H1 (cell line): ENCODE results near the gene PTX4. TPM values are rescaled to one million over a fixed set of nuclear protein-coding genes. Genes with fewer than 3 reads are reported as not detected.

Experiments
- CTCF ChIA-PET: fragments of 300-600 bp; sonication (Branson Sonifier 250); formaldehyde crosslinking; loops from one replicate; lab custom pipeline; 2021; ENCODE audit not compliant: partially characterized antibody; lab: Charles Lee
- POLR2A ChIA-PET: fragments of 300-600 bp; sonication (Branson Sonifier 250); formaldehyde crosslinking; loops from one replicate; lab custom pipeline; 2021; ENCODE audit warnings: inconsistent platforms; ENCODE audit not compliant: partially characterized antibody; lab: Charles Lee
- DNase-seq, 2 experiments: peaks; one replicate each; pipeline versions ENCODE4 v3.0.0 to v3.0.0-alpha.2; 2010 to 2022; ENCODE audit warnings: low spot score in 2 of 2, low read depth in 1 of 2, mixed read lengths in 1 of 2
- FAIRE-seq: peaks from 2 replicates; lab custom pipeline; 2011; peaks lifted over from hg19 to GRCh38; lab: Jason Lieb, UNC
- H2AFZ ChIP-seq: 2 replicates; pipeline ENCODE4 v1.8.1; 2012; ENCODE audit warnings: low read length, inconsistent platforms
- H2AK5ac ChIP-seq: 2 replicates; pipeline ENCODE4 v1.6.1; 2013; ENCODE audit warnings: low read depth, low read length
- H2BK120ac ChIP-seq: replicated peaks from 2 replicates; pipeline ENCODE3; 2013; ENCODE audit warnings: low read depth, low read length, inconsistent platforms
- H2BK12ac ChIP-seq: 2 replicates; pipeline ENCODE4 v1.6.1; 2013; ENCODE audit warnings: low read depth, low read length
- H2BK15ac ChIP-seq: 2 replicates; pipeline ENCODE4 v1.6.1; 2013; ENCODE audit warnings: low read length
- H2BK20ac ChIP-seq: 2 replicates; pipeline ENCODE4 v1.6.1; 2013; ENCODE audit warnings: low read length
- H2BK5ac ChIP-seq: 2 replicates; pipeline ENCODE4 v1.6.1; 2013; ENCODE audit warnings: low read depth, low read length
- H3K14ac ChIP-seq: 2 replicates; pipeline ENCODE4 v1.6.1; 2013; ENCODE audit warnings: inconsistent platforms; ENCODE audit not compliant: insufficient read length
- H3K18ac ChIP-seq: 2 replicates; pipeline ENCODE4 v1.6.1; 2013; ENCODE audit warnings: low read length; ENCODE audit errors: extremely low read depth
- H3K23ac ChIP-seq: 2 replicates; pipeline ENCODE4 v1.6.1; 2013; ENCODE audit warnings: inconsistent platforms; ENCODE audit not compliant: insufficient read length
- H3K23me2 ChIP-seq: 2 replicates; pipeline ENCODE4 v1.6.1; 2013; ENCODE audit warnings: low read depth, low read length
- H3K27ac ChIP-seq: 2 replicates; pipeline ENCODE4 v1.6.1; 2011; ENCODE audit warnings: low read depth, low read length, inconsistent platforms
- H3K27me3 ChIP-seq, 4 experiments: replicated peaks in 1 of 4; 1 replicate in 1 of 4; 2 replicates in 3 of 4; pipeline versions ENCODE4 v1.6.1 to v1.8.1; 2011 to 2013; ENCODE audit warnings: low read length in 3 of 4, mild to moderate bottlenecking in 3 of 4, inconsistent platforms in 2 of 4, mixed read lengths in 2 of 4, moderate library complexity in 1 of 4; ENCODE audit not compliant: control insufficient read depth in 3 of 4, insufficient read depth in 3 of 4; ENCODE audit errors: extremely low read depth in 1 of 4
- H3K36me3 ChIP-seq, 4 experiments: 2 replicates each; pipeline versions ENCODE4 v1.6.1 to v1.8.1; 2011 to 2013; ENCODE audit warnings: mild to moderate bottlenecking in 4 of 4, low read length in 3 of 4, moderate library complexity in 2 of 4, control low read depth in 1 of 4, inconsistent platforms in 1 of 4; ENCODE audit not compliant: insufficient read depth in 4 of 4, control insufficient read depth in 2 of 4
- H3K4ac ChIP-seq: replicated peaks from 2 replicates; pipeline ENCODE3; 2013; ENCODE audit warnings: low read length, low read depth, mixed read lengths, inconsistent platforms; ENCODE audit not compliant: insufficient read length
- H3K4me1 ChIP-seq, 4 experiments: replicated peaks in 1 of 4; 1 replicate in 1 of 4; 2 replicates in 3 of 4; pipeline versions ENCODE4 v1.6.1 to v1.8.1; 2011 to 2013; ENCODE audit warnings: low read length in 3 of 4, inconsistent platforms in 2 of 4, mixed read lengths in 1 of 4; ENCODE audit not compliant: insufficient read depth in 4 of 4, control insufficient read depth in 3 of 4
- H3K4me2 ChIP-seq, 2 experiments: 2 replicates each; pipeline versions ENCODE4 v1.6.1 to v1.8.1; 2011 to 2013; ENCODE audit warnings: low read depth in 2 of 2, low read length in 2 of 2, control low read depth in 1 of 2, inconsistent platforms in 1 of 2, mild to moderate bottlenecking in 1 of 2; ENCODE audit not compliant: insufficient read depth in 1 of 2
- H3K4me3 ChIP-seq, 4 experiments: fragments of 200-600, 300-600 bp in 1 of 4; sonication (generic), shearing (Covaris generic), sonication (Bioruptor Twin) in 1 of 4; 2 replicates each; pipeline versions ENCODE4 v1.5.1 to v1.8.1; 2011 to 2016; ENCODE audit warnings: low read length in 4 of 4, low read depth in 3 of 4, control low read depth in 2 of 4, inconsistent platforms in 2 of 4, mild to moderate bottlenecking in 2 of 4, mixed read lengths in 1 of 4, moderate library complexity in 1 of 4; ENCODE audit not compliant: insufficient read depth in 2 of 4; ENCODE audit errors: extremely low read depth in 1 of 4
- H3K56ac ChIP-seq: replicated peaks from 2 replicates; pipeline ENCODE3; 2013; ENCODE audit warnings: low read depth, mild to moderate bottlenecking, mixed read lengths, low read length, inconsistent platforms; ENCODE audit not compliant: insufficient read length
- H3K79me1 ChIP-seq: 2 replicates; pipeline ENCODE4 v1.6.1; 2013; ENCODE audit warnings: low read depth, low read length, control low read depth
- H3K79me2 ChIP-seq, 2 experiments: 2 replicates each; pipeline versions ENCODE4 v1.6.1 to v1.8.1; 2012 to 2013; ENCODE audit warnings: low read length in 2 of 2, mild to moderate bottlenecking in 2 of 2, inconsistent platforms in 1 of 2; ENCODE audit not compliant: insufficient read depth in 2 of 2, control insufficient read depth in 1 of 2
- H3K9ac ChIP-seq, 4 experiments: replicated peaks in 1 of 4; 1 replicate in 1 of 4; 2 replicates in 3 of 4; pipeline versions ENCODE4 v1.6.1 to v1.8.1; 2011 to 2013; ENCODE audit warnings: low read depth in 3 of 4, low read length in 3 of 4, control low read depth in 2 of 4, mild to moderate bottlenecking in 2 of 4, moderate library complexity in 2 of 4, inconsistent platforms in 1 of 4; ENCODE audit errors: extremely low read depth in 1 of 4
- H3K9me3 ChIP-seq, 2 experiments: 2 replicates each; pipeline versions ENCODE4 v1.6.1 to v1.8.1; 2012 to 2013; ENCODE audit warnings: mild to moderate bottlenecking in 2 of 2, moderate library complexity in 2 of 2, control low read depth in 1 of 2, inconsistent platforms in 1 of 2, low read depth in 1 of 2, low read length in 1 of 2, mixed read lengths in 1 of 2; ENCODE audit not compliant: insufficient read depth in 2 of 2
- H4K20me1 ChIP-seq, 2 experiments: replicated peaks in 1 of 2; 2 replicates each; pipeline versions ENCODE3 to v1.8.1; 2011 to 2013; ENCODE audit warnings: inconsistent platforms in 2 of 2, low read length in 2 of 2, mild to moderate bottlenecking in 1 of 2; ENCODE audit not compliant: insufficient read depth in 2 of 2, control insufficient read depth in 1 of 2
- H4K5ac ChIP-seq: 2 replicates; pipeline ENCODE4 v1.6.1; 2013; ENCODE audit warnings: low read length, low read depth, mixed read lengths, inconsistent platforms; ENCODE audit not compliant: insufficient read length
- H4K8ac ChIP-seq: 2 replicates; pipeline ENCODE4 v1.8.0; 2013; ENCODE audit warnings: mild to moderate bottlenecking, moderate library complexity, low read length, inconsistent platforms; ENCODE audit not compliant: insufficient read depth; ENCODE audit errors: extremely low read depth
- H4K91ac ChIP-seq: replicated peaks from 2 replicates; pipeline ENCODE3; 2013; ENCODE audit warnings: low read length, mixed read lengths, inconsistent platforms; ENCODE audit not compliant: insufficient read length
- TBP ChIP-seq: IDR thresholded peaks from 2 replicates; pipeline ENCODE4 v1.6.1; 2011; ENCODE audit warnings: low read depth, low read length, improper control_type of control experiment
- WGBS, 2 experiments: shearing (Covaris generic) in 1 of 2; methylation state at CpG; one replicate each; pipeline versions ENCODE4 v1.1.6 to v1.1.7; 2013 to 2015; ENCODE audit warnings: low lambda C conversion rate in 2 of 2, mixed read lengths in 2 of 2, inconsistent platforms in 1 of 2, low coverage in 1 of 2, missing lambda C conversion rate in 1 of 2; ENCODE audit not compliant: insufficient replicate concordance in 2 of 2, insufficient coverage in 1 of 2, insufficient read length in 1 of 2; ENCODE audit errors: extremely low coverage in 1 of 2, missing lambda C conversion rate in 1 of 2; 5-methylcytosine and 5-hydroxymethylcytosine counted together
- long read RNA-seq, 2 experiments: library from RNA in 1 of 2; library from capped mRNA in 1 of 2; stranded (forward); transcript quantifications; one replicate each; pipeline ENCODE4 v2.0.0, GENCODE V29; 2021; ENCODE audit warnings: inconsistent platforms in 1 of 2
- polyA minus RNA-seq, 3 experiments: library from RNA; depleted of rRNA, polyadenylated mRNA; stranded (reverse); fragments of >200 nt; gene quantifications; 1 replicate in 2 of 3; 2 replicates in 1 of 3; pipeline ENCODE4 v1.2.3, GENCODE V29; 2011
- polyA plus RNA-seq, 7 experiments: library from polyadenylated mRNA; depleted of rRNA in 3 of 7; stranded (reverse) in 5 of 7; unstranded in 2 of 7; fragments of >200 nt in 5 of 7; fragments of 200-250 nt in 2 of 7; gene quantifications; 1 replicate in 5 of 7; 2 replicates in 1 of 7; 4 replicates in 1 of 7; pipeline versions ENCODE4 v1.2.1 to v1.2.3, GENCODE V29; 2011 to 2013; ENCODE audit warnings: missing spikeins in 2 of 7, mixed read lengths in 2 of 7
- total RNA-seq: library from RNA; stranded (reverse); fragmentation: NEBNext Ultra II Directional; extraction: Animal tissue kit (Norgen Biotek cat#: 25700); gene quantifications from 2 replicates; pipeline ENCODE4 v1.2.1, GENCODE V29; 2021

PTX4 gene, protein sequence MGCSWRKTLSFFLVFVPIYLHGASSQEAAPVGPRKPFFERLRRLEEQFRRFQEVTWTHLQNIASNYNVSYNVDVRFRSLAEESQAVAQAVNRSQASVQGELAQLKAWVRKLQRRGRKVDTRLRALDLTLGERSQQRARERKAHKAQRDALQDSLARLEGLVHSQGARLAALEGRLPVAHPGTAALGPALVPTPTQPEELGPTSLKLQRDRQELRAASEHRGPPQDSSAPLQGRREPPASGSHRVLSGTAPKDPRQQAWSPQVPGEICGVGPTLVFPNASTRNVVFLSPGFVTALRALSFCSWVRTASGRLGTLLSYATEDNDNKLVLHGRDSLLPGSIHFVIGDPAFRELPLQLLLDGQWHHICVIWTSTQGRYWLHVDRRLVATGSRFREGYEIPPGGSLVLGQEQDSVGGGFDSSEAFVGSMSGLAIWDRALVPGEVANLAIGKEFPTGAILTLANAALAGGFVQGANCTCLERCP
- total RNA-seq (not detected in 2 replicates), polyA plus RNA-seq (2011; rRNA removed) (not detected in 2 replicates), polyA minus RNA-seq (2011; rRNA and poly(A)+ RNA removed) (0.13 TPM in 1 of 2 replicates, not detected in the other)
- polyA plus RNA-seq (2011; cell fraction: cytosol; rRNA removed), result 0.10 TPM
- polyA plus RNA-seq (2011; cell fraction: nucleus; rRNA removed), result 0.10 TPM
- polyA plus RNA-seq (2012, experiment 1 of 2), result not detected in 4 replicates
- not detected for polyA plus RNA-seq (2012, experiment 2 of 2)
- 0.14 TPM for polyA plus RNA-seq (2013, experiment 1 of 2)
- polyA plus RNA-seq (2013, experiment 2 of 2), result 0.04 TPM
- polyA minus RNA-seq (2011; cell fraction: cytosol; rRNA and poly(A)+ RNA removed), result not detected
- polyA minus RNA-seq (2011; cell fraction: nucleus; rRNA and poly(A)+ RNA removed), result not detected
- long read RNA-seq, experiment 1, result 0 reads
- long read RNA-seq, experiment 2, result 0 reads

DNA sequence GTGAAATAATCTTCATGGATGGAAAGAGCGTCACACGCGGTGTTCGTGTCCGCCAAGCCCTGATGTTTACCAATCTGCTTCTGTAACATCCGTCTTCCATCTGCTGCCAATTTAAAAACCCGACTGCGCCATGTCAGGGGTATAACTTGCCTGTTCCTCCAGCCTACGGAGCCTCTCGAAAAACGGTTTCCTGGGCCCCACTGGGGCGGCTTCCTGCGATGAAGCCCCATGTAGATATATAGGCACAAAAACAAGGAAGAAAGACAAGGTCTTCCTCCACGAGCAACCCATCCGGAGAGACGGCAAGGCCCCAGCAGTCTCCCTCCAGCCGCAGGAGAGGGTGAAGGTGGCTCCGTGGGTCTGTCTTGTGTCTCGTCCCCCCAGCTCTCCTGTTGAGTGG is at the start of gene PTX4:
Gene PTX4 (minus strand): TSS at position 326 of the 400 bp plus-strand sequence. CDS start 35 bp downstream, at position 291.
- 91% methylated on average over 19 of the region's 19 CpGs; no CpG with 5 or more reads in 1 of the 2 experiments for WGBS, 2 experiments
- Histone ChIP-seq H3K23me2 (peaks cover 4% of the 10 kb centered on the region; the same call in 1 of the 2 replicates), H3K4me3 (no peak within 1 kb of the TSS), H3K4me2 (no peak within 1 kb of the TSS), H2AFZ (no peak within 1 kb of the TSS; the same call in 1 of the 2 replicates), H3K79me2 (no peaks in the 10 kb centered on the region; a peak in 1 of 4 replicates), H3K23ac (no peak within 1 kb of the TSS), H4K8ac (peak within 1 kb of the TSS; percentile 92; the same call in 1 of the 2 replicates), H2BK15ac (no peak within 1 kb of the TSS), H4K5ac (no peak within 1 kb of the TSS), H4K20me1 (no peaks in the 10 kb centered on the region), H3K9me3 (no peaks in the 10 kb centered on the region; a peak in 1 of 4 replicates), H2BK20ac (no peak within 1 kb of the TSS), H3K27ac (no peak within 1 kb of the TSS), H3K36me3 (no peaks in the 10 kb centered on the region), H3K9ac (no peak within 1 kb of the TSS), H2BK5ac (no peak within 1 kb of the TSS), H3K79me1 (no peaks in the 10 kb centered on the region), H3K18ac (no peak within 1 kb of the TSS), H3K4ac (no peak within 1 kb of the TSS), H2BK12ac (no peak within 1 kb of the TSS), H4K91ac (no peak within 1 kb of the TSS), H3K27me3 (peaks cover 0 to 1% (median 0%) of the 10 kb centered on the region in 4 experiments; a peak in 1 of 7 replicates), H3K4me1 (no peaks in the 10 kb centered on the region), H3K14ac (no peak within 1 kb of the TSS), H2AK5ac (no peak within 1 kb of the TSS), H3K56ac (no peak within 1 kb of the TSS), H2BK120ac (no peak within 1 kb of the TSS)
- TF ChIP-seq TBP, result no peak
- ChIA-PET CTCF (no interaction called here), POLR2A (interaction anchor here (16.8 kb wide), 1 partner anchor 22 kb away, joined by 175 read pairs; no protein-coding TSS in a partner anchor)
- FAIRE-seq, result no peak
- DNase-seq, result no peak
